Fibroblast of pulmonary artery (primary cell): Measurements from ENCODE around the gene UBE2F.
"Not testable (repeated sequence)": the region's sequence is repeated elsewhere in the genome, so short reads cannot be mapped to it uniquely, and the experiment has no call there.

Experiments
- DNase-seq: peaks from one replicate; pipeline ENCODE4 v3.0.0-alpha.2; 2010; ENCODE audit warnings: low read depth
- H3K4me3 ChIP-seq: replicated peaks from 2 replicates; pipeline ENCODE4 v1.5.1; 2011; ENCODE audit warnings: low read depth, mild to moderate bottlenecking, control low read depth, low read length, moderate library complexity
- TF ChIP-seq, protein P1 (sequence below): IDR thresholded peaks from 2 replicates; pipeline ENCODE4 v1.5.1; 2011; ENCODE audit warnings: mild to moderate bottlenecking, control low read depth, low read length, inconsistent platforms; ENCODE audit errors: missing control alignments

UBE2F gene

GRCh38 chr2:238063414-238064189 lies 96.8 kb downstream of the UBE2F start:
- DNase-seq: no peak
- no peak overlapping the region for H3K4me3 ChIP-seq
- TF ChIP-seq, protein P1, sequence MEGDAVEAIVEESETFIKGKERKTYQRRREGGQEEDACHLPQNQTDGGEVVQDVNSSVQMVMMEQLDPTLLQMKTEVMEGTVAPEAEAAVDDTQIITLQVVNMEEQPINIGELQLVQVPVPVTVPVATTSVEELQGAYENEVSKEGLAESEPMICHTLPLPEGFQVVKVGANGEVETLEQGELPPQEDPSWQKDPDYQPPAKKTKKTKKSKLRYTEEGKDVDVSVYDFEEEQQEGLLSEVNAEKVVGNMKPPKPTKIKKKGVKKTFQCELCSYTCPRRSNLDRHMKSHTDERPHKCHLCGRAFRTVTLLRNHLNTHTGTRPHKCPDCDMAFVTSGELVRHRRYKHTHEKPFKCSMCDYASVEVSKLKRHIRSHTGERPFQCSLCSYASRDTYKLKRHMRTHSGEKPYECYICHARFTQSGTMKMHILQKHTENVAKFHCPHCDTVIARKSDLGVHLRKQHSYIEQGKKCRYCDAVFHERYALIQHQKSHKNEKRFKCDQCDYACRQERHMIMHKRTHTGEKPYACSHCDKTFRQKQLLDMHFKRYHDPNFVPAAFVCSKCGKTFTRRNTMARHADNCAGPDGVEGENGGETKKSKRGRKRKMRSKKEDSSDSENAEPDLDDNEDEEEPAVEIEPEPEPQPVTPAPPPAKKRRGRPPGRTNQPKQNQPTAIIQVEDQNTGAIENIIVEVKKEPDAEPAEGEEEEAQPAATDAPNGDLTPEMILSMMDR: no peak

GRCh38 chr2:238064376-238064775 lies 97.6 kb downstream of the UBE2F start:
- DNase-seq: no peak
- H3K4me3 ChIP-seq: no peak overlapping the region
- TF ChIP-seq, protein P1: no peak

DNA sequence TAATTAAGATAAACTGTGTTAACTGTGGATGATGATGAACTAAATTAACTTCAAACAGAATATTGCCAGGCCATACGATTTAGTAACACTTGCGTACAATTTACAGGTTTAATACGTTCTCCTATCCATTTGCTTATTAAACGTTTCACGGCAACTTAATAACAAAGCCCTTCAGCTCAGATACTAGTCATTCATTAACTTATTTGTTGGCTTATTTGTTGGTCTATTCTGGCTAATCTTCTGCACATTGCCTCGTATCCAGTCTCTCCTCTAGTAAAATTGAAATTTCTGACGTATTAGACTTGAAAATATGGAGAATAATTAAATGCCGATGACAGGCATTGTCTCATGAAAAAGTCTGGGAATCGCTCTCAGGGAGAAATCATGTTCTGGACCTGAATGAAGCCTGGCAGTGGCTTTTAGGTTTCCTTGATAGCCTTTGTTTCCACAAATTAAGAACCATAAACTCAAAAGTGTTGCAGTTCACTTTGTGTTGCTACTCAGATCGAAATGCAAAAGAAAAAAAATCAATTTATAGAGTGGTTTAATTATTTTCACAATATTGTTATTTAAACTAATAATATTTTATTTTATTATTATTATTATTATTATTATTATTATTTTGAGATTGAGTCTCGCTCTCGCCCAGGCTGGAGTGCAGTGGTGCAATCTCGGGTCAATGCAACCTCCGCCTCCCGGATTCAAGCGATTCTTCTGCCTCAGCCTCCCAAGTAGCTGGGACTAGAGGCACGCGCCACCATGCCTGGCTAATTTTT lies 98.4 kb downstream of the UBE2F start:
- TF ChIP-seq, protein P1: no peak
- DNase-seq: no peak
- no peak overlapping the region for H3K4me3 ChIP-seq

DNA sequence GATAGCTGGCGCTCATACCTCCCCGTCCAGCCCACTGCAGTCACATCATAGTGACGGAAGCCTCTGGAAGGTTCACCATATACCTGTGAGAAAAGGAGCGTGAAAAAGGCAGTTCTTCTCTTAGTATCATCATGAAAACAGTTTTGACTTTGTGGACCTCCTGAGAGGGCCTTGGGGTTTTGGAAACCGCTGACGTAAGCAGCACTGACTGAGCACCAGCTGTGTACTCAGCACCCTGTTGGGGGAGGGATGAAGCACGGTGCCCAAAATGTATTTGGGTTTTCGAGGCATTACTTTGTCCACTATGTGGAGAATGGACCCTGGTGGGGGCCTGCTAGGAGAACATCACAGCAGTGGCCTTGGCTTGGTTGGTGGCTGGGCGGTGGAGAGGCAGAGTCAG lies 99.4 kb downstream of the UBE2F start:
- no peak overlapping the region for H3K4me3 ChIP-seq
- TF ChIP-seq, protein P1: no peak
- no peak for DNase-seq

DNA sequence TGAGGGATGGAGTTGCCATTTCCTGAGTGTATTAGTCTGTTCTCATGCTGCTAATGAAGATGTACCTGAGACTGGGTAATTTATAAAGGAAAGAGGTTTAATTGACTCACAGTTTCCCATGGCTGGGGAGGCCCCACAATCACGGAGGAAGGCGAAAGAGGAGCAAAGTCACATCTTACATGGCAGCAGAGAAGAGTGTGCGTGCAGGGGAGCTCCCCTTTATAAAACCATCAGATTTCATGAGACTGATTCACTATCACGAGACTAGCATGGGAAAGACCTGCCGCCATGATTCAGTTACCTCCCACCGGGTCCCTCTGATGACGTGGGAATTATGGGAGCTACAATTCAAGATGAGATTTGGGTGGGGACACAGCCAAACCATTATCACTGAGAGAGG lies 99.9 kb downstream of the UBE2F start:
- not testable (repeated sequence) for DNase-seq, H3K4me3 ChIP-seq

DNA sequence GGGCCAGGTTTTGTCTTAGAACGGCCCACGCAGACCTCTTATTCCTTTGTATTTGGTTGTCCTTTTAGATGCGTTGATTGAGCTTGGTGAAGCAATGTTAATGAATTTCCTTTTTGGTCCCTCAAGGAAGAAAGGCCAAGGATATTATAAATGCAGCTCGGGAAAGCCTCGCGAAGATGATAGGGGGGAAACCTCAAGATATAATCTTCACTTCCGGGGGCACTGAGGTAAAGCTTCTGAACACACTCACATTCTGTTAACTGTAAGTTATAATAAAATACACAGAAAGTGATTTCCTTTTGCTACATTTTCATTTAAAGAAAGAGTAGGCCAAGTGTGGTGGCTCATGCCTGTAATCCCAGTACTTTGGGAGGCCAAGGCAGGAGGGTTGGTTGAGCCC lies 101.1 kb downstream of the UBE2F start:
- TF ChIP-seq, protein P1: no peak
- DNase-seq: no peak

GRCh38 chr2:238069021-238069709 lies 102.4 kb downstream of the UBE2F start:
- TF ChIP-seq, protein P1: no peak
- no peak for DNase-seq
- H3K4me3 ChIP-seq: no peak overlapping the region

More for the DNA sequence above, 101.1 kb downstream of the UBE2F start:
- H3K4me3 ChIP-seq: no peak overlapping the region
